NCI-H146 (cell line): ENCODE measurements around the gene LCN10.

Experiments used
- DNase-seq: peaks from one replicate; lab custom pipeline; 2025; lab: John Stamatoyannopoulos, UW

The LCN10 gene

GRCh38 chr9:136738960-136739359 lies 3.8 kb downstream of the LCN10 start:
- DNase-seq, result no peak

GRCh38 chr9:136735812-136736480 lies 6.8 kb downstream of the LCN10 start:
- no peak for DNase-seq

GRCh38 chr9:136734837-136735496 lies 7.8 kb downstream of the LCN10 start:
- DNase-seq, result no peak

- no peak for DNase-seq
Measured at GRCh38 chr9:136733611-136734010, 9.1 kb downstream of the LCN10 start.

GRCh38 chr9:136732444-136733178 lies 10.1 kb downstream of the LCN10 start:
- DNase-seq, result no peak

- no peak for DNase-seq
Measured at GRCh38 chr9:136729926-136730325, 12.8 kb downstream of the LCN10 start.

GRCh38 chr9:136729144-136729543 lies 13.6 kb downstream of the LCN10 start:
- no peak for DNase-seq

GRCh38 chr9:136728548-136729123 lies 14.1 kb downstream of the LCN10 start:
- DNase-seq, result peak; percentile 30

GRCh38 chr9:136728080-136728547 lies 14.6 kb downstream of the LCN10 start:
- peak; percentile 76 for DNase-seq

GRCh38 chr9:136726631-136727191 lies 16.0 kb downstream of the LCN10 start:
- no peak for DNase-seq

GRCh38 chr9:136726118-136726517 lies 16.6 kb downstream of the LCN10 start:
- DNase-seq, result no peak

- DNase-seq, result no peak
Measured at GRCh38 chr9:136725612-136726011, 17.1 kb downstream of the LCN10 start.

- no peak for DNase-seq
Measured at GRCh38 chr9:136724772-136725171, 18.0 kb downstream of the LCN10 start.

- no peak for DNase-seq
Measured at GRCh38 chr9:136723989-136724388, 18.8 kb downstream of the LCN10 start.

GRCh38 chr9:136723362-136723976 lies 19.3 kb downstream of the LCN10 start:
- DNase-seq, result no peak

GRCh38 chr9:136722969-136723356 lies 19.8 kb downstream of the LCN10 start:
- no peak for DNase-seq

- no peak for DNase-seq
Measured at GRCh38 chr9:136722093-136722968, 20.4 kb downstream of the LCN10 start.

- no peak for DNase-seq
Measured at GRCh38 chr9:136721339-136722092, 21.2 kb downstream of the LCN10 start.

GRCh38 chr9:136720898-136721338 lies 21.8 kb downstream of the LCN10 start:
- no peak for DNase-seq
